GM12878 (cell line): ENCODE measurements around the gene PRSS8. TPM values are rescaled to one million over a fixed set of nuclear protein-coding genes. Genes with fewer than 3 reads are reported as not detected.

ENCODE experiments used
- ATAC-seq: fragments of 200-7000 bp; cut with Tn5 transposase; 3 replicates; pipeline ENCODE4 v1.9.1; 2020; ENCODE audit warnings: mild to moderate bottlenecking, moderate library complexity
- BruUV-seq: library from RNA; stranded (reverse); fragments of 400-500 nt; replicated peaks from 2 replicates; lab custom pipeline; 2021; lab: Mats Ljungman, UMichigan
- CTCF ChIA-PET: fragments of 300-600 bp; sonication (Branson Sonifier 250); formaldehyde crosslinking; extraction: SDS; loops from one replicate; lab custom pipeline; 2021; ENCODE audit warnings: inconsistent platforms; lab: Yijun Ruan, JAX
- POLR2A ChIA-PET: fragments of 350-600 bp; formaldehyde crosslinking; extraction: SDS; loops from one replicate; lab custom pipeline; 2021; ENCODE audit warnings: inconsistent platforms; lab: Charles Lee
- RAD21 ChIA-PET: fragments of 300-600 bp; sonication (Branson Sonifier 250); formaldehyde crosslinking; loops from one replicate; lab custom pipeline; 2023; ENCODE audit warnings: antibody characterized with exemption; ENCODE audit not compliant: unreplicated experiment; lab: Charles Lee
- SMC1A ChIA-PET: fragments of 300-600 bp; sonication (Branson Sonifier 250); formaldehyde crosslinking; loops from one replicate; lab custom pipeline; 2023; ENCODE audit not compliant: unreplicated experiment, uncharacterized antibody; lab: Charles Lee
- DNase-seq: peaks from one replicate; pipeline ENCODE4 v3.0.0-alpha.2; 2011; ENCODE audit warnings: low read depth, low spot score
- FAIRE-seq: peaks from 3 replicates; lab custom pipeline; 2011; peaks lifted over from hg19 to GRCh38; lab: Jason Lieb, UNC
- H2AFZ ChIP-seq: 2 replicates; pipeline ENCODE4 v1.6.0; 2011; ENCODE audit warnings: low read depth, low read length, control low read depth; ENCODE audit not compliant: control insufficient read depth
- H3K27ac ChIP-seq: 2 replicates; pipeline ENCODE4 v1.5.1; 2011; ENCODE audit warnings: control low read depth; ENCODE audit not compliant: control insufficient read depth, insufficient read depth
- H3K27me3 ChIP-seq, 2 experiments: replicated peaks in 1 of 2; 2 replicates each; pipeline versions ENCODE4 v1.6.0 to v1.6.1; 2011; ENCODE audit warnings: low read length in 1 of 2; ENCODE audit not compliant: control insufficient read depth in 2 of 2, insufficient read depth in 2 of 2
- H3K36me3 ChIP-seq, 2 experiments: 2 replicates each; pipeline ENCODE4 v1.5.1; 2011; ENCODE audit warnings: low read length in 1 of 2; ENCODE audit not compliant: control insufficient read depth in 2 of 2, insufficient read depth in 2 of 2
- H3K4me1 ChIP-seq: 2 replicates; pipeline ENCODE4 v1.6.1; 2011; ENCODE audit warnings: mild to moderate bottlenecking, low read length, moderate library complexity, mixed read lengths; ENCODE audit not compliant: control insufficient read depth, insufficient read depth
- H3K4me2 ChIP-seq: 2 replicates; pipeline ENCODE4 v1.6.0; 2011; ENCODE audit warnings: control low read depth; ENCODE audit not compliant: control insufficient read depth, insufficient read depth
- H3K4me3 ChIP-seq: fragments of 200-600 bp; sonication (generic); 2 replicates; pipeline ENCODE4 v1.5.1; 2016
- H3K79me2 ChIP-seq: 2 replicates; pipeline ENCODE4 v1.6.0; 2011; ENCODE audit warnings: low read length; ENCODE audit not compliant: control insufficient read depth, insufficient read depth
- H3K9ac ChIP-seq: 2 replicates; pipeline ENCODE4 v1.8.0; 2011; ENCODE audit warnings: low read length, control low read depth, mixed read lengths; ENCODE audit not compliant: control insufficient read depth, insufficient read depth
- H3K9me3 ChIP-seq: replicated peaks from 3 replicates; pipeline ENCODE4 v1.5.1; 2011; ENCODE audit warnings: mild to moderate bottlenecking, low read length; ENCODE audit not compliant: control insufficient read depth, insufficient read depth
- H4K20me1 ChIP-seq: 2 replicates; pipeline ENCODE4 v1.6.0; 2011; ENCODE audit not compliant: control insufficient read depth, insufficient read depth
- CEBPZ ChIP-seq: fragments of 150-350 bp; IDR thresholded peaks from 2 replicates; pipeline ENCODE4 v1.6.1; 2016; ENCODE audit warnings: low read depth, low read length
- MLLT1 ChIP-seq: fragments of 450-650 bp; IDR thresholded peaks from 2 replicates; pipeline ENCODE4 v1.6.1; 2016; ENCODE audit warnings: mild to moderate bottlenecking
- whole genome bisulfite sequencing: methylation state at CpG from one replicate; pipeline ENCODE4 v1.1.6; 2016; ENCODE audit warnings: low lambda C conversion rate; ENCODE audit not compliant: insufficient replicate concordance, insufficient coverage; ENCODE audit errors: missing lambda C conversion rate; 5-methylcytosine and 5-hydroxymethylcytosine counted together
- in situ Hi-C: fragments of 300-500 bp; cut with MboI; formaldehyde crosslinking; loops from 9 replicates; pipeline ENCODE4 v1.14.3; 2018; ENCODE audit warnings: mixed read lengths
- intact Hi-C: fragments of 100-400 bp; cut with micrococcal nuclease; formaldehyde crosslinking; loops from one replicate; pipeline ENCODE4 v1.14.2; 2022; ENCODE audit not compliant: unreplicated experiment
- polyA plus RNA-seq, 11 experiments: library from polyadenylated mRNA; depleted of rRNA in 4 of 11; unstranded in 6 of 11; stranded (reverse) in 5 of 11; fragments of >200 nt; fragmentation: Nextera tagmentation in 4 of 11; fragmentation: Illumina TruSeq in 1 of 11; extraction: Ambion mirVana in 4 of 11; extraction: Trizol in 1 of 11; gene quantifications; 1 replicate in 1 of 11; 2 replicates in 10 of 11; pipeline versions ENCODE4 v1.2.1 to v1.2.3, GENCODE V29; 2011 to 2016; ENCODE audit warnings: inconsistent platforms in 2 of 11, missing spikeins in 2 of 11, low read depth in 1 of 11
- total RNA-seq, 4 experiments: library from RNA; depleted of rRNA in 3 of 4; stranded (reverse); fragments of >200 nt in 3 of 4; fragmentation: Illumina TruSeq in 1 of 4; extraction: Trizol in 1 of 4; gene quantifications; 2 replicates each; pipeline versions ENCODE4 v1.2.1 to v1.2.3, GENCODE V29; 2013 to 2021

PRSS8 gene
- total and polyA plus RNA-seq, 10 of the 15 experiments (the other 5 are each of a cell fraction or from before 2014, with no cell fraction given), result 0.33 to 0.58 TPM; not detected in 8

DNA sequence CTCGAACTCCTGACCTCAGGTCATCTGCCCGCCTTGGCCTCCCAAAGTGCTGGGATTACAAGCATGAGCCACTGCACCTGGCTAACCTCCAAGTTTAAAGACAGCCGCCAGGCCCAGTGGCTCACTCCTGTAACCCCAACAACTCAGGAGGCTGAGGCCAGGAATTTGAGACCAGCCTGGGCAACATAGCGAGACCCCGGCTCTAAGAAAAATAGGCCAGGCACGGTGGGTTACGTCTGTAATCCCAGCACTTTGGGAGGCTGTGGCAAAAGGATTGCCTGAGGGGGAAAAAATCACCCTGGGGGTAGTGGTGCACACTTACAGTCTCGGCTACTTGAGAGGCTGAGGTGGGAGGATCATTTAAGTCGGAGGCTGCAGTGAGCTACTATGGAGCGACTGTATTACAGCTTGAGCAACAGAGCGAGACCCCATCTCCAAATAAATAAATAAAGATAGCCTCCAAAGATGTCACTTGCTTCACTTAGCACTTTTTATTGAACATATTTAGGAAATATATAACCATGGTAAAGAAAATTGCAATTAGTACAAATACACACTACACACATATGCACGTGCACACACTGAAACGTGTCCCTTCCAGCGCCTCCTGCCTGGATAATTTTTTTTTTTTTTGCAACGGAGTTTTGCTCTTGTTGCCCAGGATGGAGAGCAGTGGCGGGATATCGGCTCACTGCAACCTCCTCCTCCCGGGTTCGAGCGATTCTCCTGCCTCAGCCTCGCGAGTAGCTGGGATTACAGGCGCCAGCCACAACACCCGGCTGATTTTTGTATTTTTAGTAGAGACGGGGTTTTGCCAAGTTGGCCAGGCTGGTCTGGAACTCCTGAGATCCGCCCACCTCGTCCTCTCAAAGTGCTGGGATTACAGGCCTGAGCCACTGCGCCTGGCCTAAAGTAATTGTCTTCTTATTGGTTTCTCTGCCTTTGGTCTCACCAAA lies 28.7 kb downstream of the PRSS8 start:
- no peaks in the 10 kb centered on the region for H3K9me3 ChIP-seq
- peak overlapping the region; percentile 74 for H3K4me3 ChIP-seq
- no peaks in the 10 kb centered on the region for H4K20me1 ChIP-seq
- ATAC-seq, result no peak
- POLR2A ChIA-PET, result interaction anchor here (0.7 to 3.1 kb wide), 4 partner anchors 11 to 152 kb away, joined by 4 to 13 read pairs (median 8); partner anchors contain the start of genes KAT8, ZNF646 and ZNF668
- CTCF ChIA-PET, result interaction anchor here (0.6 to 1.6 kb wide), 3 partner anchors 9 to 35 kb away, joined by 3 to 6 read pairs (median 4); no protein-coding TSS in a partner anchor
- SMC1A ChIA-PET, result no interaction called here
- in situ Hi-C loops (no loop called here), intact Hi-C loops (loop anchor here (5.0 kb wide), 1 partner anchor 36 kb away; no protein-coding TSS in a partner anchor)
- peaks cover 13% of the 10 kb centered on the region for H3K79me2 ChIP-seq
- no peak for FAIRE-seq
- peak overlapping the region; percentile 77 for H3K4me2 ChIP-seq
- 0 out of 2 replicates have a peak overlapping the region, but pooled peaks have one; percentile 91 for H3K9ac ChIP-seq
- TF ChIP-seq MLLT1 (peak; percentile 76), CEBPZ (no peak)
- DNase-seq, result no peak
- no peaks in the 10 kb centered on the region; a peak in 3 of 4 replicates for H3K36me3 ChIP-seq
- RAD21 ChIA-PET, result interaction anchor here (1.5 to 2.8 kb wide), 3 partner anchors 9 to 35 kb away, joined by 6 to 12 read pairs (median 6); partner anchors contain the start of gene KAT8
- no peak overlapping the region for H2AFZ ChIP-seq
- WGBS, result 87% methylated on average over 28 of the region's 28 CpGs
- peak overlapping the region; percentile 81 for H3K27ac ChIP-seq
- H3K27me3 ChIP-seq, result no peaks in the 10 kb centered on the region
- no TSS peak for BruUV-seq
- peaks cover 22% of the 10 kb centered on the region for H3K4me1 ChIP-seq
